ENCODE data around the gene NAT14.

Gene NAT14

DNA sequence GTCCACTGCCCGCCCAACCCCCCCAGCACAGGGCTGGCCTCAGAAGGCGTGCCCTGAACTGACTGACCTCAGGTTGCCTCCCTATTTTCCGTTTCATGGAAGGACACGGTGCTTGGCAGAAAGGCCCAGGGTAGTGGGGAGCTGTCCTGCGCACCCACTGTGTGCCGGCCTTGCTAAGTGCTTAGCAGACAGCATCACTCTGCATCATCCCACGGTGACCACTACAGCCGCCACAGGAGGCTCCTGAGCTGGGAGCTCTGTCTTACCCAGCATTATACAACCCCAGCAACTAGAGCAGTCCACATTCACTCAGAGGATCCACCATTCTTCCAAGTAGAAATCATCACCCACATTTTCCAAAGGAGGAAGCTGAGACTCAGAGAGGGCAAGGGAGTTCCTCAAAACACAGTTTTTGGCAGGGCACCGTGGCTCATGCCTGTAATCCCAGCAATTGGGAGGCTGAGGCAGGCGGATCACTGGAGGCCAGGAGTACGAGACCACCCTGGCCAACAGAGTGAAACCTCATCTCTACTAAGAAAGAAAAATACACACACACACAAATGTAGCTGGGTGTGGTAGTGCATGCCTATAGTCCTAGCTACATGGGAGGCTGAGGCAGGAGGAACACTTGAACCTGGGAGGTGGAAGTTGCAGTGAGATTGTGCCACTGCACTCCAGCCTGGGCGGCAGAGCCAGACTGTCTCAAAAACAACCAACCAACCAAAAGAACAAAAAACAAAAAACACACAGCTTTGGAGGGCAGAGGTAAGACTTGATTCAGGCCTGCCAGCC lies 50.4 kb downstream of the NAT14 start:
- DNase-seq (ENCODE audit: extremely low read depth, low read depth): no peak
- no peak overlapping the region for H3K4me3 ChIP-seq (replicated peaks; ENCODE audit: low read depth, low read length)
- no peak for TF ChIP-seq CTCF (IDR thresholded peaks at IDR 0.05; ENCODE audit: low read depth, low read length, missing control alignments)

GRCh38 chr19:55535965-55536350 lies 51.0 kb downstream of the NAT14 start:
- H3K4me3 ChIP-seq (replicated peaks; ENCODE audit: low read depth, low read length): no peak overlapping the region
- no peak for TF ChIP-seq CTCF (IDR thresholded peaks at IDR 0.05; ENCODE audit: low read depth, low read length, missing control alignments)
- DNase-seq (ENCODE audit: extremely low read depth, low read depth): no peak

DNA sequence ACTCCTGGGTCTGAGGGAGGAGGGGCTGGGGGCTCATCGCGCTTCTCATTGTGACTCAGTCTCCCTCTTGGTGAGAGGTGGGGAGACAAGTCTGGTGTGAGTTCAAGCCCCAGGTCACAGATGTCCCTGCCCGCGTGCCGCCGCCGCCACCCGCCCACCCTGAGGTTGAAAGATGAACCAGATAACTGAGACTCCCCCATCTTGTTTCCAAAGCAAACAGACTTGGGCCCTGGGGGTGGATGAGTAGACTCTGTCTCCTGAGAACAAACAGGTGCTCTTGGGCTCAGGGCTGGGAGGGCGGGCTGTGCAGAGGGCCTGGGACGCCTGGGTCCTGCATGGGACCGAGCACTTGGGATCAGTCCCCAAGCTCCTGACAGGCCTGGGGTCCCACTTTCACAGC lies 51.4 kb downstream of the NAT14 start:
- no peak overlapping the region for H3K4me3 ChIP-seq (replicated peaks; ENCODE audit: low read depth, low read length)
- DNase-seq (ENCODE audit: extremely low read depth, low read depth): no peak
- no peak for TF ChIP-seq CTCF (IDR thresholded peaks at IDR 0.05; ENCODE audit: low read depth, low read length, missing control alignments)
